CD14-positive monocyte (primary cell): ENCODE data around the gene MYO6. TPM values are rescaled to one million over a fixed set of nuclear protein-coding genes. Genes with fewer than 3 reads are reported as not detected.

ENCODE experiments used
- DNase-seq, 3 donors: peaks; one replicate each; pipeline ENCODE4 v3.0.0-alpha.2; 2011 to 2022
- H2AFZ ChIP-seq: 2 replicates; pipeline ENCODE4 v1.6.0; 2012; ENCODE audit warnings: mild to moderate bottlenecking, low read depth, low read length, inconsistent platforms; ENCODE audit not compliant: insufficient read depth, poor library complexity, severe bottlenecking
- H3K27ac ChIP-seq, 2 donors: 1 replicate in 1 of 2; 2 replicates in 1 of 2; pipeline ENCODE4 v1.5.1; 2012 to 2013; ENCODE audit warnings: low read length in 2 of 2, control low read depth in 1 of 2, inconsistent platforms in 1 of 2, low read depth in 1 of 2, mild to moderate bottlenecking in 1 of 2
- H3K27me3 ChIP-seq, 2 donors: one replicate each; pipeline versions ENCODE4 v1.6.0 to v1.6.1; 2011 to 2013; ENCODE audit warnings: low read length in 2 of 2; ENCODE audit not compliant: control insufficient read depth in 2 of 2, insufficient read depth in 2 of 2
- H3K36me3 ChIP-seq, 2 donors: replicated peaks in 1 of 2; 1 replicate in 1 of 2; 2 replicates in 1 of 2; pipeline versions ENCODE4 v1.5.1 to v1.6.1; 2012 to 2013; ENCODE audit warnings: low read length in 2 of 2, control low read depth in 1 of 2, inconsistent platforms in 1 of 2, mild to moderate bottlenecking in 1 of 2; ENCODE audit not compliant: insufficient read depth in 2 of 2, control insufficient read depth in 1 of 2
- H3K4me1 ChIP-seq, 2 donors: 1 replicate in 1 of 2; 2 replicates in 1 of 2; pipeline versions ENCODE4 v1.5.1 to v1.6.1; 2012 to 2013; ENCODE audit warnings: low read length in 2 of 2, control low read depth in 1 of 2, inconsistent platforms in 1 of 2, mild to moderate bottlenecking in 1 of 2, moderate library complexity in 1 of 2; ENCODE audit not compliant: insufficient read depth in 2 of 2, control insufficient read depth in 1 of 2
- H3K4me2 ChIP-seq: replicated peaks from 2 replicates; pipeline ENCODE3; 2012; ENCODE audit warnings: low read length, moderate library complexity, mild to moderate bottlenecking; ENCODE audit not compliant: poor library complexity, severe bottlenecking; ENCODE audit errors: extremely low read depth
- H3K4me3 ChIP-seq, 3 experiments: fragments of 200-600 bp in 1 of 3; sonication (generic) in 1 of 3; replicated peaks in 1 of 3; 1 replicate in 2 of 3; 2 replicates in 1 of 3; pipeline ENCODE4 v1.5.1; 2011 to 2013; ENCODE audit warnings: low read length in 3 of 3, mild to moderate bottlenecking in 3 of 3, control low read depth in 2 of 3, low read depth in 2 of 3, inconsistent platforms in 1 of 3, moderate library complexity in 1 of 3
- H3K79me2 ChIP-seq: 2 replicates; pipeline ENCODE4 v1.6.0; 2012; ENCODE audit warnings: mild to moderate bottlenecking, control low read depth, inconsistent platforms, low read length, moderate library complexity; ENCODE audit not compliant: insufficient read depth
- H3K9ac ChIP-seq: 2 replicates; pipeline ENCODE4 v1.6.0; 2017; ENCODE audit warnings: low read length, mild to moderate bottlenecking; ENCODE audit not compliant: insufficient read depth, poor library complexity, severe bottlenecking
- H3K9me3 ChIP-seq, 2 donors: replicated peaks in 1 of 2; 1 replicate in 1 of 2; 2 replicates in 1 of 2; pipeline versions ENCODE4 v1.5.1 to v1.6.1; 2012 to 2013; ENCODE audit warnings: low read length in 2 of 2, control low read depth in 1 of 2; ENCODE audit not compliant: control insufficient read depth in 1 of 2, insufficient read depth in 1 of 2
- H4K20me1 ChIP-seq: 2 replicates; pipeline ENCODE4 v1.6.0; 2012; ENCODE audit warnings: mild to moderate bottlenecking, low read length, control low read depth, moderate library complexity; ENCODE audit not compliant: insufficient read depth
- H3K27ac Mint-ChIP-seq, 7 donors: one replicate each; pipeline ENCODE4 v1.8.0; 2020; ENCODE audit warnings: mild to moderate bottlenecking in 7 of 7, mixed read lengths in 7 of 7, moderate library complexity in 6 of 7, inconsistent platforms in 2 of 7
- H3K27me3 Mint-ChIP-seq, 3 donors: one replicate each; pipeline ENCODE4 v1.8.0; 2021 to 2022; ENCODE audit warnings: low read depth in 3 of 3, mild to moderate bottlenecking in 3 of 3, mixed read lengths in 3 of 3, moderate library complexity in 3 of 3, inconsistent platforms in 1 of 3
- H3K36me3 Mint-ChIP-seq, 2 donors: one replicate each; pipeline ENCODE4 v1.8.0; 2020; ENCODE audit warnings: mixed read lengths in 2 of 2, inconsistent platforms in 1 of 2, mild to moderate bottlenecking in 1 of 2
- H3K4me1 Mint-ChIP-seq: one replicate; pipeline ENCODE4 v1.8.0; 2020; ENCODE audit warnings: mild to moderate bottlenecking, mixed read lengths
- H3K4me3 Mint-ChIP-seq, 2 donors: one replicate each; pipeline ENCODE4 v1.8.0; 2020; ENCODE audit warnings: mild to moderate bottlenecking in 2 of 2, mixed read lengths in 2 of 2, moderate library complexity in 1 of 2
- H3K9me3 Mint-ChIP-seq, 7 donors: one replicate each; pipeline ENCODE4 v1.8.0; 2020 to 2022; ENCODE audit warnings: mixed read lengths in 7 of 7, mild to moderate bottlenecking in 6 of 7, moderate library complexity in 6 of 7, inconsistent platforms in 2 of 7
- CTCF ChIP-seq: fragments of 200-600 bp; IDR thresholded peaks from one replicate; pipeline ENCODE4 v1.8.0; 2022; ENCODE audit warnings: antibody characterized with exemption, mild to moderate bottlenecking
- WGBS: methylation state at CpG from one replicate; pipeline ENCODE4 v1.1.5; 2013; ENCODE audit warnings: missing lambda C conversion rate; ENCODE audit not compliant: insufficient coverage; 5-methylcytosine and 5-hydroxymethylcytosine counted together
- intact Hi-C, 2 donors: fragments of 100-400 bp; cut with micrococcal nuclease; formaldehyde crosslinking; loops; one replicate each; pipeline versions ENCODE4 v1.15.0 to v1.15.1; 2023
- polyA plus RNA-seq, 3 donors: library from polyadenylated mRNA; depleted of rRNA in 1 of 3; unstranded in 2 of 3; stranded (reverse) in 1 of 3; fragments of 300-500 nt in 2 of 3; fragments of >200 nt in 1 of 3; fragmentation: Illumina TruSeq in 2 of 3; gene quantifications; 1 replicate in 2 of 3; 2 replicates in 1 of 3; pipeline ENCODE4 v1.2.3, GENCODE V29; 2012 to 2021

The MYO6 gene
- polyA plus RNA-seq, 3 donors: not detected

- Histone ChIP-seq H3K4me2 (no peak overlapping the region), H3K27ac (no peak overlapping the region), H3K36me3 (no peaks in the 10 kb centered on the region), H4K20me1 (no peaks in the 10 kb centered on the region), H3K27me3 (no peaks in the 10 kb centered on the region), H3K4me3 (no peak overlapping the region), H3K4me1 (no peaks in the 10 kb centered on the region), H3K79me2 (no peaks in the 10 kb centered on the region), H3K9me3 (no peaks in the 10 kb centered on the region), H3K9ac (no peak overlapping the region), H2AFZ (no peak overlapping the region)
- WGBS: no CpG with 5 or more reads among the region's 3 CpGs
- no peak for DNase-seq
- Mint-ChIP-seq H3K36me3 (no peaks in the 10 kb centered on the region), H3K4me1 (no peaks in the 10 kb centered on the region), H3K27me3 (no peaks in the 10 kb centered on the region), H3K4me3 (no peak overlapping the region), H3K9me3 (peaks cover 0 to 6% (median 4%) of the 10 kb centered on the region in 7 donors), H3K27ac (no peak overlapping the region)
- intact Hi-C loops: no loop called here
- no peak for TF ChIP-seq CTCF
These were observed 203.1 kb downstream of the MYO6 start for GRCh38 chr6:75952128-75952527.

- 100% methylated on average over 1 of the region's 1 CpG for WGBS
- no peak for DNase-seq
- no peaks in the 10 kb centered on the region for H3K36me3 Mint-ChIP-seq
- no peaks in the 10 kb centered on the region for H3K4me1 ChIP-seq
- no peaks in the 10 kb centered on the region for H3K27me3 ChIP-seq
- intact Hi-C loops: no loop called here
- no peaks in the 10 kb centered on the region for H3K4me1 Mint-ChIP-seq
- H4K20me1 ChIP-seq: no peaks in the 10 kb centered on the region
- no peak overlapping the region for H3K9ac ChIP-seq
- H3K4me3 Mint-ChIP-seq: no peak overlapping the region
- H3K9me3 Mint-ChIP-seq: peaks cover 0 to 22% (median 9%) of the 10 kb centered on the region in 7 donors
- no peak overlapping the region for H3K4me2 ChIP-seq
- H3K9me3 ChIP-seq: peaks cover 5 to 13% of the 10 kb centered on the region in 2 donors
- H3K79me2 ChIP-seq: no peaks in the 10 kb centered on the region
- no peaks in the 10 kb centered on the region for H3K36me3 ChIP-seq
- no peak overlapping the region for H3K27ac ChIP-seq
- no peak overlapping the region for H2AFZ ChIP-seq
- no peak for TF ChIP-seq CTCF
- H3K4me3 ChIP-seq: no peak overlapping the region
- H3K27me3 Mint-ChIP-seq: peaks cover 0 to 3% (median 2%) of the 10 kb centered on the region in 3 donors
- no peak overlapping the region for H3K27ac Mint-ChIP-seq
These were observed 214.5 kb downstream of the MYO6 start for GRCh38 chr6:75963569-75963968.
